ENCODE measurements around the gene SMARCAD1. TPM values are rescaled to one million over a fixed set of nuclear protein-coding genes. Genes with fewer than 3 reads are reported as not detected.

SMARCAD1 gene
- polyA plus RNA-seq (2013) = 23.1 and 23.2 TPM in 2 replicates

DNA sequence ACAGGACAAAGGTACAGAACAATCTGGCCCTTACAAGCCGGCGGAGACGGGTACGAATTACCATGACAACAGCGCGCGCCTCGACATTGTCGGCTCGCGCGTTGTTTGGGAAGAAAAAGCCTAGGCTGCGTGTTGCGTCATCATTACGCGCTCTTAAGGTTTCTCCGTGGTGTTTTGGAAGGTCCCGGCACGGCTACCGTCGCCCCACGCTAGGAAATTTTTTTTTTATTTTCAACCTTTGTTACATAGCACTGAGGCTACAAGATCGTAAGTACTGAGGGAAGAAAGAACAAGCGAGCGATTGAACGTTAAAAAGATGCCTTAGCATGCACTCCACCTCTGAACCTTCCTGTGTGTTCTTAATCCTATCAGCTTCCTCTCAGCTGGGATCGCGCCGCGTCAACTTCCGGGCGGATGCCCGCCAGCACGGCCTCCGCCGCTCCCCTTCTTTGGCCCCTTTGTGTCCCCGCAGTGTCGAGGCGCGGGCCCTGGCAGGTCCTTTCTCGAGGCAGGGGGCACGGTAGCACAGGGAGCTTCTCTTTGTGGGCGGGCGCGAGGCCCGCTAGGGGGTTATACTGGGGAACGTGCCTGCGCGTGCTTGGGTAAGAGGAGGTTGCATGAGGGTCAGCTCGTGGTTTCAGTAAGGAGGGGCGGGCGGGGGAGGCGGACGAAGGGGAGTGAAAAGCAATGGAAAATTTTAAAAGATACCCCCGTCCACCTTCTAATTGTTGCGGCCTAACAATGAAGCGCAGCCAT, at the start of gene SMARCAD1:
SMARCAD1 (plus strand) TSS at position 397 of the 756 bp plus-strand sequence. CDS start 530 bp downstream, outside the sequence.
- Histone ChIP-seq H3K23ac (ENCODE audit: low read length) (no peak within 1 kb of the TSS), H3K4me3 (ENCODE audit: low read depth, low read length) (peak within 1 kb of the TSS; percentile 81), H4K12ac (ENCODE audit: low read depth, low read length) (peak within 1 kb of the TSS; percentile 84), H2AFZ (ENCODE audit: insufficient read depth, low read length, poor library complexity) (peak within 1 kb of the TSS; percentile 86), H3K79me2 (ENCODE audit: control insufficient read depth, insufficient read depth, low read length, poor library complexity) (peaks cover 6% of the 10 kb centered on the region), H3K4me1 (ENCODE audit: control insufficient read depth in 1 of 2, insufficient read depth in 2 of 2, low read length in 2 of 2) (peaks cover 3 to 4% of the 10 kb centered on the region in 2 experiments), H3K4me2 (ENCODE audit: low read length) (peak within 1 kb of the TSS; percentile 93), H3K9ac (ENCODE audit: low read length) (peak within 1 kb of the TSS; percentile 73), H2BK120ac (ENCODE audit: insufficient read depth, low read length, poor library complexity) (peak within 1 kb of the TSS; percentile 92), H3K36me3 (ENCODE audit: control insufficient read depth in 1 of 2, insufficient read depth in 2 of 2, low read length in 2 of 2) (peaks cover 5 to 6% of the 10 kb centered on the region in 2 experiments), H3K18ac (ENCODE audit: low read length) (peak within 1 kb of the TSS; percentile 81), H3K79me1 (ENCODE audit: low read length) (peaks cover 6% of the 10 kb centered on the region), H2BK5ac (ENCODE audit: low read depth, low read length, poor library complexity) (peak within 1 kb of the TSS; percentile 84), H3K27me3 (ENCODE audit: insufficient read depth, low read length) (no peaks in the 10 kb centered on the region), H2BK12ac (ENCODE audit: low read length) (no peak within 1 kb of the TSS), H3K4ac (ENCODE audit: low read depth, low read length) (peak within 1 kb of the TSS; percentile 87), H3K27ac (ENCODE audit: low read depth, low read length) (peak within 1 kb of the TSS; percentile 57), H4K8ac (ENCODE audit: low read depth, low read length) (peak within 1 kb of the TSS; percentile 98), H4K91ac (ENCODE audit: low read depth, low read length) (peak within 1 kb of the TSS; percentile 87), H2AK5ac (ENCODE audit: low read length) (peak within 1 kb of the TSS; percentile 38), H3K9me3 (ENCODE audit: insufficient read depth, low read depth, low read length) (peaks cover 2% of the 10 kb centered on the region), H3K14ac (ENCODE audit: low read length) (peak within 1 kb of the TSS; percentile 85)
- WGBS (ENCODE audit: extremely low coverage, insufficient coverage, insufficient read length) = no CpG with 5 or more reads among the region's 57 CpGs
- DNase-seq = peak; percentile 95 to 98

DNA sequence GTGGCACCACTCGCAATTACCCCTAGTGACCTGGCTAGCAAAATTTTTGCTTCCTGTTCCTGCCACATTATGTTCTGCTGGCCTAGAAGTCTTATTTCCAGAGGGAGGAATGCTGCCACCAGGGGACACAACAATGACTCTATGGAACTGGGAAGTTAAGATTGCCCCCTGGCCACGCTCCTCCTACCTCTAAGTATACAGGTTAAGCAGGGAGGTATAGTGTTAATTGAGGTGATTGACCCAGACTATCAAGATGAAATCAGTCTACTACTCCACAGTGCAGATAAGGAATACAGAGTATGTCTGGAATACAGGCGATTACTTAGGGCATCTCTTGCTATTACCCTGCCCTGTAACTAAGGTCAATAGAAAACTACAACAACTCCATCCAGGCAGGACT, 48.8 kb upstream of the SMARCAD1 start:
- Histone ChIP-seq H4K91ac (ENCODE audit: low read depth, low read length) (no peak overlapping the region), H3K4me1 (ENCODE audit: control insufficient read depth in 1 of 2, insufficient read depth in 2 of 2, low read length in 2 of 2) (no peaks in the 10 kb centered on the region), H2AFZ (ENCODE audit: insufficient read depth, low read length, poor library complexity) (no peak overlapping the region), H3K4me2 (ENCODE audit: low read length) (no peak overlapping the region), H3K79me2 (ENCODE audit: control insufficient read depth, insufficient read depth, low read length, poor library complexity) (no peaks in the 10 kb centered on the region), H3K18ac (ENCODE audit: low read length) (no peak overlapping the region), H3K36me3 (ENCODE audit: control insufficient read depth in 1 of 2, insufficient read depth in 2 of 2, low read length in 2 of 2) (no peaks in the 10 kb centered on the region), H2BK5ac (ENCODE audit: low read depth, low read length, poor library complexity) (no peak overlapping the region), H3K4me3 (ENCODE audit: low read depth, low read length) (no peak overlapping the region), H2BK120ac (ENCODE audit: insufficient read depth, low read length, poor library complexity) (no peak overlapping the region), H3K79me1 (ENCODE audit: low read length) (no peaks in the 10 kb centered on the region), H2BK12ac (ENCODE audit: low read length) (no peak overlapping the region), H2AK5ac (ENCODE audit: low read length) (no peak overlapping the region), H3K14ac (ENCODE audit: low read length) (no peak overlapping the region), H4K8ac (ENCODE audit: low read depth, low read length) (no peak overlapping the region), H3K27me3 (ENCODE audit: insufficient read depth, low read length) (no peaks in the 10 kb centered on the region), H3K9me3 (ENCODE audit: insufficient read depth, low read depth, low read length) (peaks cover 2% of the 10 kb centered on the region), H3K9ac (ENCODE audit: low read length) (no peak overlapping the region), H3K23ac (ENCODE audit: low read length) (no peak overlapping the region), H3K27ac (ENCODE audit: low read depth, low read length) (no peak overlapping the region), H3K4ac (ENCODE audit: low read depth, low read length) (no peak overlapping the region), H4K12ac (ENCODE audit: low read depth, low read length) (no peak overlapping the region)
- WGBS (ENCODE audit: extremely low coverage, insufficient coverage, insufficient read length) = no CpG with 5 or more reads among the region's 3 CpGs
- no peak for DNase-seq

DNA sequence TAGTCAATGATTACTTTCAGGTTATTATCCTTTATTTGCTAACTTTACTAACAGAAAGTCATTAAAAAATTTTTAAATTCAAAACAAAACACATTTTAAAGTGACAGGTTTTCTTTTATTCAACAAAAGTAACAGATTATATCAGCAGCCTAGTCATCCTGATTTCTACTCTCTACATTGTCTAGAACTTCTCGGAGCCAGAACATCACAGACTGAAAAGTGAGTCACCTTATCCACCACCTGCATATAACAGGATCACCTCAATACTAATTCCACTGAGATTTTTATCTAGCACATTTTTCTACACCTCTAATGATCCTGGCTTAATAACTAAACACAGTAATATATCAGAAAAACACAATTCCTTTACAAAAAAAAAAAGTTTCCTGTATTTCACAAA, 47.9 kb upstream of the SMARCAD1 start:
- Histone ChIP-seq H4K8ac (ENCODE audit: low read depth, low read length) (no peak overlapping the region), H3K4me2 (ENCODE audit: low read length) (no peak overlapping the region), H3K14ac (ENCODE audit: low read length) (no peak overlapping the region), H2AK5ac (ENCODE audit: low read length) (no peak overlapping the region), H3K36me3 (ENCODE audit: control insufficient read depth in 1 of 2, insufficient read depth in 2 of 2, low read length in 2 of 2) (no peaks in the 10 kb centered on the region), H3K79me1 (ENCODE audit: low read length) (no peaks in the 10 kb centered on the region), H2BK120ac (ENCODE audit: insufficient read depth, low read length, poor library complexity) (no peak overlapping the region), H3K4ac (ENCODE audit: low read depth, low read length) (no peak overlapping the region), H3K27ac (ENCODE audit: low read depth, low read length) (no peak overlapping the region), H2BK12ac (ENCODE audit: low read length) (no peak overlapping the region), H3K4me3 (ENCODE audit: low read depth, low read length) (no peak overlapping the region), H3K4me1 (ENCODE audit: control insufficient read depth in 1 of 2, insufficient read depth in 2 of 2, low read length in 2 of 2) (no peaks in the 10 kb centered on the region), H3K23ac (ENCODE audit: low read length) (no peak overlapping the region), H4K91ac (ENCODE audit: low read depth, low read length) (no peak overlapping the region), H3K18ac (ENCODE audit: low read length) (no peak overlapping the region), H3K9ac (ENCODE audit: low read length) (no peak overlapping the region), H3K9me3 (ENCODE audit: insufficient read depth, low read depth, low read length) (peaks cover 2% of the 10 kb centered on the region), H3K27me3 (ENCODE audit: insufficient read depth, low read length) (no peaks in the 10 kb centered on the region), H3K79me2 (ENCODE audit: control insufficient read depth, insufficient read depth, low read length, poor library complexity) (no peaks in the 10 kb centered on the region), H2AFZ (ENCODE audit: insufficient read depth, low read length, poor library complexity) (no peak overlapping the region), H2BK5ac (ENCODE audit: low read depth, low read length, poor library complexity) (no peak overlapping the region), H4K12ac (ENCODE audit: low read depth, low read length) (no peak overlapping the region)
- WGBS (ENCODE audit: extremely low coverage, insufficient coverage, insufficient read length) = no CpG with 5 or more reads among the region's 1 CpG
- no peak for DNase-seq

GRCh38 chr4:94160774-94161173, 46.9 kb upstream of the SMARCAD1 start:
- Histone ChIP-seq H3K36me3 (ENCODE audit: control insufficient read depth in 1 of 2, insufficient read depth in 2 of 2, low read length in 2 of 2) (no peaks in the 10 kb centered on the region), H4K8ac (ENCODE audit: low read depth, low read length) (no peak overlapping the region), H2AK5ac (ENCODE audit: low read length) (no peak overlapping the region), H4K91ac (ENCODE audit: low read depth, low read length) (no peak overlapping the region), H3K4ac (ENCODE audit: low read depth, low read length) (no peak overlapping the region), H3K14ac (ENCODE audit: low read length) (no peak overlapping the region), H3K9me3 (ENCODE audit: insufficient read depth, low read depth, low read length) (peaks cover 2% of the 10 kb centered on the region), H3K9ac (ENCODE audit: low read length) (no peak overlapping the region), H2BK120ac (ENCODE audit: insufficient read depth, low read length, poor library complexity) (no peak overlapping the region), H2AFZ (ENCODE audit: insufficient read depth, low read length, poor library complexity) (no peak overlapping the region), H2BK12ac (ENCODE audit: low read length) (no peak overlapping the region), H3K23ac (ENCODE audit: low read length) (no peak overlapping the region), H3K4me3 (ENCODE audit: low read depth, low read length) (no peak overlapping the region), H2BK5ac (ENCODE audit: low read depth, low read length, poor library complexity) (no peak overlapping the region), H3K18ac (ENCODE audit: low read length) (no peak overlapping the region), H3K79me2 (ENCODE audit: control insufficient read depth, insufficient read depth, low read length, poor library complexity) (no peaks in the 10 kb centered on the region), H3K79me1 (ENCODE audit: low read length) (no peaks in the 10 kb centered on the region), H3K4me2 (ENCODE audit: low read length) (no peak overlapping the region), H3K27ac (ENCODE audit: low read depth, low read length) (no peak overlapping the region), H3K27me3 (ENCODE audit: insufficient read depth, low read length) (no peaks in the 10 kb centered on the region), H3K4me1 (ENCODE audit: control insufficient read depth in 1 of 2, insufficient read depth in 2 of 2, low read length in 2 of 2) (no peaks in the 10 kb centered on the region), H4K12ac (ENCODE audit: low read depth, low read length) (no peak overlapping the region)
- no peak for DNase-seq
- WGBS (ENCODE audit: extremely low coverage, insufficient coverage, insufficient read length) = no CpG with 5 or more reads among the region's 4 CpGs

Measured in trophoblast cell (in vitro differentiated cells and primary cell).